HepG2 (cell line): ENCODE data around the gene DRAP1. TPM values are rescaled to one million over a fixed set of nuclear protein-coding genes. Genes with fewer than 3 reads are reported as not detected.
"Not testable (repeated sequence)": the region's sequence is repeated elsewhere in the genome, so short reads cannot be mapped to it uniquely, and the experiment has no call there.

Source experiments
- ATAC-seq: fragments of 200-7000 bp; cut with Tn5 transposase; 3 replicates; pipeline ENCODE4 v1.9.1; 2020; ENCODE audit warnings: mild to moderate bottlenecking, moderate library complexity
- BruUV-seq: library from RNA; stranded (reverse); fragments of 400-500 nt; replicated peaks from 2 replicates; lab custom pipeline; 2021; lab: Mats Ljungman, UMichigan
- CTCF ChIA-PET: fragments of 300-600 bp; formaldehyde crosslinking; extraction: SDS; loops from one replicate; lab custom pipeline; 2021; ENCODE audit warnings: low total read pairs, inconsistent platforms, low intra/inter-chr PET ratio; lab: Yijun Ruan, JAX
- POLR2A ChIA-PET: fragments of 350-600 bp; sonication (Branson Sonifier 250); formaldehyde crosslinking; loops from one replicate; lab custom pipeline; 2020; ENCODE audit warnings: antibody characterized with exemption, inconsistent platforms; lab: Yijun Ruan, JAX
- DNase-seq: peaks from one replicate; pipeline ENCODE4 v3.0.0-alpha.2; 2015; ENCODE audit warnings: low spot score
- FAIRE-seq: peaks from 3 replicates; lab custom pipeline; 2011; peaks lifted over from hg19 to GRCh38; lab: Jason Lieb, UNC
- H2AFZ ChIP-seq: one replicate; pipeline ENCODE4 v1.6.1; 2011; ENCODE audit warnings: low read length, inconsistent platforms
- H3K27ac ChIP-seq: fragments of 300-600 bp; 3 replicates; pipeline ENCODE4 v1.8.0; 2011; ENCODE audit warnings: mixed run types, mild to moderate bottlenecking, mixed read lengths, low read length, inconsistent platforms; ENCODE audit not compliant: insufficient read depth; ENCODE audit errors: extremely low read length
- H3K27me3 ChIP-seq, 2 experiments: fragments of 200-600 bp in 1 of 2; 2 replicates in 1 of 2; 3 replicates in 1 of 2; pipeline versions ENCODE4 v1.6.0 to v1.8.0; 2011; ENCODE audit warnings: low read length in 2 of 2, mild to moderate bottlenecking in 2 of 2, moderate library complexity in 2 of 2, inconsistent platforms in 1 of 2; ENCODE audit not compliant: insufficient read depth in 2 of 2, control insufficient read depth in 1 of 2
- H3K36me3 ChIP-seq, 2 experiments: fragments of 200-600 bp in 1 of 2; replicated peaks in 1 of 2; 2 replicates in 1 of 2; 3 replicates in 1 of 2; pipeline versions ENCODE4 v1.5.1 to v1.8.0; 2011; ENCODE audit warnings: low read length in 2 of 2, inconsistent platforms in 1 of 2; ENCODE audit not compliant: insufficient read depth in 2 of 2, control insufficient read depth in 1 of 2
- H3K4me1 ChIP-seq: 2 replicates; pipeline ENCODE4 v1.5.1; 2012; ENCODE audit warnings: low read length, inconsistent platforms; ENCODE audit not compliant: insufficient read depth
- H3K4me2 ChIP-seq: 2 replicates; pipeline ENCODE4 v1.6.0; 2011; ENCODE audit warnings: low read depth, low read length, inconsistent platforms
- H3K4me3 ChIP-seq, 3 experiments: fragments of 200-600 bp in 1 of 3; sonication (generic), shearing (Covaris generic) in 1 of 3; replicated peaks in 1 of 3; 2 replicates each; pipeline ENCODE4 v1.5.1; 2011 to 2016; ENCODE audit warnings: low read length in 3 of 3, inconsistent platforms in 2 of 3, low read depth in 2 of 3, mild to moderate bottlenecking in 2 of 3, control low read depth in 1 of 3, mixed read lengths in 1 of 3; ENCODE audit not compliant: insufficient read depth in 1 of 3
- H3K79me2 ChIP-seq: one replicate; pipeline ENCODE4 v1.6.1; 2011; ENCODE audit warnings: low read length, inconsistent platforms; ENCODE audit not compliant: insufficient read depth
- H3K9ac ChIP-seq: 2 replicates; pipeline ENCODE4 v1.6.0; 2011; ENCODE audit warnings: mild to moderate bottlenecking, low read depth, low read length, inconsistent platforms; ENCODE audit not compliant: insufficient read depth
- H3K9me3 ChIP-seq: 2 replicates; pipeline ENCODE4 v1.5.1; 2012; ENCODE audit warnings: mild to moderate bottlenecking, low read length
- H4K20me1 ChIP-seq: 2 replicates; pipeline ENCODE4 v1.6.0; 2011; ENCODE audit warnings: inconsistent platforms, mild to moderate bottlenecking, low read length, moderate library complexity; ENCODE audit not compliant: insufficient read depth
- HIVEP1 ChIP-seq: sonication (generic); formaldehyde crosslinking; IDR thresholded peaks from 2 replicates; pipeline ENCODE4 v1.4.0; 2020; ENCODE audit warnings: mild to moderate bottlenecking, missing genetic modification reagents
- MAFF ChIP-seq: IDR thresholded peaks from 2 replicates; pipeline ENCODE4 v1.6.1; 2011; ENCODE audit warnings: low read depth, low read length, improper control_type of control experiment
- MAFK ChIP-seq, 2 experiments: IDR thresholded peaks in 1 of 2; conservative IDR thresholded peaks in 1 of 2; 2 replicates each; pipeline ENCODE4 v1.6.1; 2011; ENCODE audit warnings: improper control_type of control experiment in 2 of 2, low read length in 2 of 2
- MED8 ChIP-seq: sonication (generic); formaldehyde crosslinking; IDR thresholded peaks from 2 replicates; pipeline ENCODE4 v1.8.1; 2023; ENCODE audit warnings: mild to moderate bottlenecking, missing genetic modification reagents; ENCODE audit not compliant: insufficient replicate concordance
- SOX6 ChIP-seq, 2 experiments: fragments of 450-650 bp in 1 of 2; sonication (generic) in 1 of 2; formaldehyde crosslinking in 1 of 2; IDR thresholded peaks; 2 replicates each; pipeline versions ENCODE4 v1.4.0 to v1.6.1; 2017 to 2020; ENCODE audit warnings: antibody characterized with exemption in 1 of 2, mild to moderate bottlenecking in 1 of 2, missing genetic modification reagents in 1 of 2
- SRY ChIP-seq: sonication (generic); formaldehyde crosslinking; IDR thresholded peaks from 2 replicates; pipeline ENCODE4 v1.8.0; 2022; ENCODE audit warnings: mild to moderate bottlenecking, missing genetic modification reagents
- ZFX ChIP-seq: sonication (generic); formaldehyde crosslinking; IDR thresholded peaks from 2 replicates; pipeline ENCODE4 v1.4.0; 2020; ENCODE audit warnings: mild to moderate bottlenecking, low read depth, missing genetic modification reagents, moderate library complexity
- ZNF816 ChIP-seq: sonication (generic); formaldehyde crosslinking; IDR thresholded peaks from 2 replicates; pipeline ENCODE4 v1.8.0; 2022; ENCODE audit warnings: missing genetic modification reagents, mild to moderate bottlenecking, borderline replicate concordance
- WGBS: methylation state at CpG from one replicate; pipeline ENCODE4 v1.1.6; 2017; ENCODE audit warnings: low lambda C conversion rate; 5-methylcytosine and 5-hydroxymethylcytosine counted together
- in situ Hi-C: cut with HindIII; loops from 2 replicates; pipeline ENCODE4 v1.10.0; 2017; ENCODE audit warnings: low pct_unique_long_range_greater_than_20kb; ENCODE audit not compliant: extremely low pct_ligation_motif_present
- intact Hi-C: fragments of 100-400 bp; cut with micrococcal nuclease; formaldehyde crosslinking; loops from one replicate; pipeline ENCODE4 v1.10.0; 2022; ENCODE audit not compliant: unreplicated experiment
- polyA plus RNA-seq, 8 experiments: library from polyadenylated mRNA; depleted of rRNA in 3 of 8; stranded (reverse) in 7 of 8; unstranded in 1 of 8; fragments of >200 nt; fragmentation: Illumina TruSeq in 4 of 8; extraction: Trizol in 4 of 8; gene quantifications; 2 replicates each; pipeline versions ENCODE4 v1.2.1 to v1.2.3, GENCODE V29; 2011 to 2016; ENCODE audit warnings: low read depth in 4 of 8, missing spikeins in 1 of 8, mixed read lengths in 1 of 8; ENCODE audit not compliant: insufficient read depth in 1 of 8
- total RNA-seq, 5 experiments: library from RNA; depleted of rRNA; stranded (reverse); fragments of >200 nt; fragmentation: Illumina TruSeq; extraction: Trizol; gene quantifications; 2 replicates each; pipeline ENCODE4 v1.2.3, GENCODE V29; 2016; ENCODE audit warnings: low read depth in 1 of 5

DRAP1 gene
- total and polyA plus RNA-seq, 2 of the 13 experiments (the other 11 are each of a cell fraction or from before 2014, with no cell fraction given), result 46.8 to 52.3 TPM

GRCh38 chr11:65947603-65948125 lies 28.4 kb downstream of the DRAP1 start:
- Histone ChIP-seq H2AFZ (peak overlapping the region; percentile 40), H3K27me3 (peaks cover 0 to 22% of the 10 kb centered on the region in 2 experiments; a peak in 4 of 5 replicates), H3K27ac (no peak overlapping the region), H3K9me3 (no peaks in the 10 kb centered on the region), H3K36me3 (no peaks in the 10 kb centered on the region), H3K4me3 (peak overlapping the region; percentile 26 to 64 (median 51)), H4K20me1 (no peaks in the 10 kb centered on the region), H3K79me2 (no peaks in the 10 kb centered on the region), H3K4me2 (peak overlapping the region; percentile 67), H3K9ac (peak overlapping the region; percentile 41; the same call in 1 of the 2 replicates), H3K4me1 (peaks cover 76% of the 10 kb centered on the region)
- ChIA-PET POLR2A (interaction anchor here (1.0 to 1.6 kb wide), 6 partner anchors 13 to 59 kb away, joined by 3 to 9 read pairs (median 4); partner anchors contain the start of genes CCDC85B, FIBP and FOSL1), CTCF (no interaction called here)
- BruUV-seq, result no TSS peak
- ATAC-seq, result peak; percentile 34
- intact Hi-C loops, result no loop called here
- in situ Hi-C loops, result no loop called here
- TF ChIP-seq SOX6 (IDR thresholded peaks at IDR 0.05) (no peak), SOX6 (CRISPR knock-in tag; IDR thresholded peaks at IDR 0.05) (0 out of 2 replicates have a peak, but pooled peaks have one; percentile 1), MED8 (CRISPR knock-in tag) (no peak), SRY (CRISPR knock-in tag) (no peak), ZNF816 (CRISPR knock-in tag) (no peak), ZFX (CRISPR knock-in tag) (0 out of 2 replicates have a peak, but pooled peaks have one; percentile 17), HIVEP1 (CRISPR knock-in tag) (0 out of 2 replicates have a peak, but pooled peaks have one; percentile 23)
- no peak for DNase-seq
- WGBS, result 64% methylated on average over 8 of the region's 12 CpGs
- no peak for FAIRE-seq

- TF ChIP-seq MAFF (peak; percentile 40; the same call in 1 of the 2 replicates), MAFK (conservative IDR thresholded peaks at IDR 0.05 in 1 of 2, IDR thresholded peaks at IDR 0.05 in 1 of 2; ENCODE audit: low read length in 2 of 2) (peak; percentile 26 to 60; a peak in 2 of 4 replicates)
- 82% methylated on average over 5 of the region's 5 CpGs for WGBS
- H3K36me3 ChIP-seq, intact Hi-C loops, H3K9me3 ChIP-seq, H3K79me2 ChIP-seq, POLR2A ChIA-PET, DNase-seq, H3K27ac ChIP-seq, H4K20me1 ChIP-seq, H3K9ac ChIP-seq, in situ Hi-C loops, CTCF ChIA-PET, BruUV-seq, FAIRE-seq, H3K4me2 ChIP-seq, H2AFZ ChIP-seq, H3K4me3 ChIP-seq, ATAC-seq: not testable (repeated sequence)
- Histone ChIP-seq H3K4me1 (peaks cover 55% of the 10 kb centered on the region), H3K27me3 (peaks cover 0 to 22% of the 10 kb centered on the region in 2 experiments; a peak in 4 of 5 replicates)
Observed at GRCh38 chr11:65950711-65951110, 31.5 kb downstream of the DRAP1 start.
